ENCODE measurements around the gene PRDM4.
"Not testable (repeated sequence)": the region's sequence is repeated elsewhere in the genome, so short reads cannot be mapped to it uniquely, and the experiment has no call there.

Gene PRDM4

GRCh38 chr12:107732365-107732764, 28.6 kb downstream of the PRDM4 start:
- H3K79me2 ChIP-seq (ENCODE audit: insufficient read depth, low read length) = no peaks in the 10 kb centered on the region
- TF ChIP-seq EZH2 (IDR thresholded peaks at IDR 0.05; ENCODE audit: borderline replicate concordance, low read length) (no peak), CTCF (IDR thresholded peaks at IDR 0.05; ENCODE audit: low read length) (no peak)
- H3K4me2 ChIP-seq (ENCODE audit: low read length) = no peak overlapping the region

GRCh38 chr12:107731366-107731765, 29.6 kb downstream of the PRDM4 start:
- Histone ChIP-seq H3K27ac (ENCODE audit: low read depth, low read length, poor library complexity, severe bottlenecking) (no peak overlapping the region), H3F3A (ENCODE audit: insufficient read depth, low read length) (no peaks in the 10 kb centered on the region), H3K79me2 (ENCODE audit: insufficient read depth, low read length) (no peaks in the 10 kb centered on the region), H3K36me3 (ENCODE audit: insufficient read depth, low read length) (peaks cover 24% of the 10 kb centered on the region), H3K4me1 (ENCODE audit: insufficient read depth, low read length, severe bottlenecking) (no peaks in the 10 kb centered on the region), H3K9me2 (ENCODE audit: low read depth, low read length) (no peaks in the 10 kb centered on the region), H2AFZ (ENCODE audit: low read length) (no peak overlapping the region), H3K27me3 (ENCODE audit: insufficient read depth, low read length) (no peaks in the 10 kb centered on the region), H3K9ac (ENCODE audit: low read length) (no peak overlapping the region), H3K4me2 (ENCODE audit: low read length) (no peak overlapping the region), H4K20me1 (ENCODE audit: insufficient read depth, low read length) (no peaks in the 10 kb centered on the region), H3K9me3 (ENCODE audit: low read length) (no peaks in the 10 kb centered on the region), H3K4me3 (ENCODE audit: low read depth, low read length, poor library complexity, severe bottlenecking) (no peak overlapping the region)
- TF ChIP-seq CTCF (IDR thresholded peaks at IDR 0.05; ENCODE audit: low read length) (no peak), EZH2 (IDR thresholded peaks at IDR 0.05; ENCODE audit: borderline replicate concordance, low read length) (no peak)

More at GRCh38 chr12:107732365-107732764, 28.6 kb downstream of the PRDM4 start:
- Histone ChIP-seq H3F3A (ENCODE audit: insufficient read depth, low read length) (no peaks in the 10 kb centered on the region), H3K9ac (ENCODE audit: low read length) (no peak overlapping the region), H3K36me3 (ENCODE audit: insufficient read depth, low read length) (peaks cover 26% of the 10 kb centered on the region), H3K27me3 (ENCODE audit: insufficient read depth, low read length) (no peaks in the 10 kb centered on the region), H3K4me3 (ENCODE audit: low read depth, low read length, poor library complexity, severe bottlenecking) (no peak overlapping the region), H3K9me2 (ENCODE audit: low read depth, low read length) (no peaks in the 10 kb centered on the region), H2AFZ (ENCODE audit: low read length) (no peak overlapping the region), H4K20me1 (ENCODE audit: insufficient read depth, low read length) (no peaks in the 10 kb centered on the region), H3K27ac (ENCODE audit: low read depth, low read length, poor library complexity, severe bottlenecking) (no peak overlapping the region), H3K9me3 (ENCODE audit: low read length) (no peaks in the 10 kb centered on the region), H3K4me1 (ENCODE audit: insufficient read depth, low read length, severe bottlenecking) (peaks cover 9% of the 10 kb centered on the region)

- Histone ChIP-seq H3K36me3 (ENCODE audit: insufficient read depth, low read length) (peaks cover 18% of the 10 kb centered on the region), H3K4me3 (ENCODE audit: low read depth, low read length, poor library complexity, severe bottlenecking) (no peak overlapping the region), H3K4me1 (ENCODE audit: insufficient read depth, low read length, severe bottlenecking) (no peaks in the 10 kb centered on the region), H2AFZ (ENCODE audit: low read length) (no peak overlapping the region), H3K27ac (ENCODE audit: low read depth, low read length, poor library complexity, severe bottlenecking) (no peak overlapping the region), H4K20me1 (ENCODE audit: insufficient read depth, low read length) (no peaks in the 10 kb centered on the region), H3K9ac (ENCODE audit: low read length) (no peak overlapping the region), H3K9me3 (ENCODE audit: low read length) (no peaks in the 10 kb centered on the region), H3F3A (ENCODE audit: insufficient read depth, low read length) (no peaks in the 10 kb centered on the region), H3K27me3 (ENCODE audit: insufficient read depth, low read length) (no peaks in the 10 kb centered on the region), H3K4me2 (ENCODE audit: low read length) (no peak overlapping the region), H3K9me2 (ENCODE audit: low read depth, low read length) (no peaks in the 10 kb centered on the region), H3K79me2 (ENCODE audit: insufficient read depth, low read length) (no peaks in the 10 kb centered on the region)
- no peak for TF ChIP-seq EZH2 (IDR thresholded peaks at IDR 0.05; ENCODE audit: borderline replicate concordance, low read length)
- no peak for TF ChIP-seq CTCF (IDR thresholded peaks at IDR 0.05; ENCODE audit: low read length)
Measured at GRCh38 chr12:107730618-107731341, 30.2 kb downstream of the PRDM4 start.

DNA sequence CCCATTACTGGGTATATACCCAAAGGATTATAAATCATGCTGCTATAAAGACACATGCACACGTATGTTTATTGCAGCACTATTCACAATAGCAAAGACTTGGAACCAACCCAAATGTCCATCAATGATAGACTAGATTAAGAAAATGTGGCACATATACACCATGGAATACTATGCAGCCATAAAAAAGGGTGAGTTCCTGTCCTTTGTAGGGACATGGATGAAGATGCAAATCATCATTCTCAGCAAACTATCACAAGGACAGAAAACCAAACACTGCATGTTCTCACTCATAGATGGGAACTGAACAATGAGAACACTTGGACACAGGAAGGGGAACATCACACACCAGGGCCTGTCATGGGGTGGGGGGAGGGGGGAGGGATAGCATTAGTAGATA, 33.2 kb downstream of the PRDM4 start:
- H3K4me1 ChIP-seq (ENCODE audit: insufficient read depth, low read length, severe bottlenecking); H4K20me1 ChIP-seq (ENCODE audit: insufficient read depth, low read length): not testable (repeated sequence)

GRCh38 chr12:107727327-107727726, 33.6 kb downstream of the PRDM4 start:
- H3K36me3 ChIP-seq (ENCODE audit: insufficient read depth, low read length); H3K9me3 ChIP-seq (ENCODE audit: low read length); H3K27ac ChIP-seq (ENCODE audit: low read depth, low read length, poor library complexity, severe bottlenecking); H4K20me1 ChIP-seq (ENCODE audit: insufficient read depth, low read length); H3K79me2 ChIP-seq (ENCODE audit: insufficient read depth, low read length); H2AFZ ChIP-seq (ENCODE audit: low read length); H3K27me3 ChIP-seq (ENCODE audit: insufficient read depth, low read length); H3K9me2 ChIP-seq (ENCODE audit: low read depth, low read length); H3F3A ChIP-seq (ENCODE audit: insufficient read depth, low read length); H3K4me3 ChIP-seq (ENCODE audit: low read depth, low read length, poor library complexity, severe bottlenecking); H3K4me1 ChIP-seq (ENCODE audit: insufficient read depth, low read length, severe bottlenecking); H3K9ac ChIP-seq (ENCODE audit: low read length); H3K4me2 ChIP-seq (ENCODE audit: low read length): not testable (repeated sequence)

More for the DNA sequence above, 33.2 kb downstream of the PRDM4 start:
- not testable (repeated sequence) for H3K79me2 ChIP-seq (ENCODE audit: insufficient read depth, low read length); H2AFZ ChIP-seq (ENCODE audit: low read length); H3K4me2 ChIP-seq (ENCODE audit: low read length); H3K4me3 ChIP-seq (ENCODE audit: low read depth, low read length, poor library complexity, severe bottlenecking); H3K27ac ChIP-seq (ENCODE audit: low read depth, low read length, poor library complexity, severe bottlenecking); H3F3A ChIP-seq (ENCODE audit: insufficient read depth, low read length); H3K36me3 ChIP-seq (ENCODE audit: insufficient read depth, low read length); H3K9me3 ChIP-seq (ENCODE audit: low read length); H3K27me3 ChIP-seq (ENCODE audit: insufficient read depth, low read length); H3K9ac ChIP-seq (ENCODE audit: low read length); H3K9me2 ChIP-seq (ENCODE audit: low read depth, low read length)

Measured in OCI-LY1 (cell line).